Measurements from ENCODE around the gene RBPJ. TPM values are rescaled to one million over a fixed set of nuclear protein-coding genes. Genes with fewer than 3 reads are reported as not detected.

RBPJ gene
- total RNA-seq, 1 donor from 2014 or later: 97.3 TPM

DNA sequence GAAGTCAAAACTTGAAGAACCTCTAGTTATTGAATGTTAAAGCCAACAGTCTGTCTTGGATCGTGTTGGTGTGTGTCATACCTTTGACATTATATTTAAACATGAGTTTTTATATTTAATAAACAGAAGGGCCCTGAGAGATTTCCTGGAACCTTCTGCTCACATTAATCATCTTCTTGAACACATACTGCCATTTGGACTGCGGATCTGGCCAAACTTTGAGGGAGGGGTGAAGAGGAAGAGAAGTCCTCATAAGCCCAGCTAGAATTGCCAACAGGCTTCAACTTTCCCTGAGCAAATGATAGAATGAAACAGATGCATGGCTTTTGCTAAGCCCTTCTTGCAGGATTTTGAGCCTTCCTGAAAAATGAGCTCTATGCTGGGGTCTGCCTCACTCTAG lies 142.1 kb downstream of the RBPJ start:
- no peak for DNase-seq

DNA sequence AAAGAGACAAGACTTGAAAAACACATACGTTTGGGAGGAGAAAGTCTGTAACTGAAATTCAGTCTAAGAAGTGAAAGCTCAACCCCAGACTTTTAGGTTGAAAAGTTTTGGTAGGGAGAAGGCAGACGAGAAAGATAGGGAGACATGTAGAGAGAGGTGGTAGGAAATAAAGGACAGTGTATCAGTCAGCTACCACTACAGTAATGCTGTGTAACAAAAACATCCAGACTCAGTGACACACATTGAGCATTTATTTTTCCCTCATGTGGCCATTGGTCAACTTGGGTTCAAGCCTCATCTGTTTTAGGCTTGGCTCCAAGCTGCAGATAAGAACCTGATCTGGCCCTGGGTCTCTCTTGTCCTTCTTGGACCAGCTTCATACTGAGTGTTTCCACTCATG lies 142.6 kb downstream of the RBPJ start:
- no peak for DNase-seq

DNA sequence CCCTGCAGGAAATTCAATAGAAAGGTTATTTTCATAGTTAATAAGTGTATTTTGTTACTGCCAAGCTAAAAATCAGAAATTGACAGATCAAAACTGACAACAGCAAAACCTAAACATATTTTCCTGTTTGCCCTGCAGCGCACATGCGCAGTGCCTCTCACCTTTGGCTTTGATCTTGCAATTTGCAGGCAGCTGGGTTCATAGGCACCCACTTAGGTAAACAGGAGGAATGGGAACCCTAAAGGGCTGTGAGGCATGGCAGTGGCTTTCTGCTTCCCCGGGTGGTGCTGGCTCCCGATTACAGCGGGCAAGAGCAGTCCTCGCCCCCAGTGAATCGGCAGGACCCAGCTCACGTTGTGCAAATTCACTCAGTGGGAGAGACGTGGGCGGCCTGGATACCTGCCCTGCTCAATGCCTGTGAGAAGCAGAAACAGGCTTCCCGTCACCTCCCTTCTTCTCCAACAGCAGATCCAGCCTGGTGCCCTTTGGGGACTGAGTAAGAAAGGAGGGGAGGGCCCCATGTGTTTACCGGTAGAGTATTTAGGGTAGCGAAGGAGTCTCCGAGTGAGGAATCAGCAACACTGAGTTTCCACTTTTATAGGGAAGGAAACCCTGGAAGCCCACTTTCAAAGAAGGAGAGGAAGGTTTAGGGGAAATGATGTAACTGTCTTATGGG lies 143.7 kb downstream of the RBPJ start:
- DNase-seq: no peak

DNA sequence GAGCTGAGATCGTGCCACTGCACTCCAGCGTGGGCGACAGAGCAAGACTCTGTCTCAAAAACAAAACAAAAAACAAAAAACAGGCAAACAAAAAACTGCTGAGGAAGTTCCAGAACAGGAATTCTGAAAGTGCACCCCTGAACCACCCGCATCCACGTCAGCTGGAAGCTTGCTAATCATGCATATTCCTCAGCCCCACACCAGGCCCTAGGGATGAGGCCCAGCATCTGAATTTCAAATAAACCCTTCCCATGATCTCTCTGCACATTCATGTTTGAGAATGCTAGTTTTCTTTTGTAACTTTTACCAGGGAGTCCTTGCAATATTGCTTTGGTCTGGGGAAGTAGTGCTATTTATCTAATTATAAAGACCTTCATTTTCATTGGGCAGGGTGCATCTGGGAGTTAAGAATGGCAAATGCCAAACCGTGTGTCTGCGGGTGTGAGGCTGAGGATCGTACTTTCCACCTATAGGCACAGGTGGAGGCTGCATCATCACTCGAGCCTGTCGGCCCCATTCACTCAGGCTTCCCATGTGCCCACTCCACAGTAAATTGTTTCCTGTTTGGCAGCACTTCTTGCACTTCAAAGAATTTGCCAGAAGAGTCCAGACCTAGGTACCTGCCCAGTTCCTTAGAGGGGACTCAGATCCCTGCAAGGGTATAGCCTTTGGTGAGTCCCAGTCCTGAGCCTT lies 145.9 kb downstream of the RBPJ start:
- no peak for DNase-seq

DNA sequence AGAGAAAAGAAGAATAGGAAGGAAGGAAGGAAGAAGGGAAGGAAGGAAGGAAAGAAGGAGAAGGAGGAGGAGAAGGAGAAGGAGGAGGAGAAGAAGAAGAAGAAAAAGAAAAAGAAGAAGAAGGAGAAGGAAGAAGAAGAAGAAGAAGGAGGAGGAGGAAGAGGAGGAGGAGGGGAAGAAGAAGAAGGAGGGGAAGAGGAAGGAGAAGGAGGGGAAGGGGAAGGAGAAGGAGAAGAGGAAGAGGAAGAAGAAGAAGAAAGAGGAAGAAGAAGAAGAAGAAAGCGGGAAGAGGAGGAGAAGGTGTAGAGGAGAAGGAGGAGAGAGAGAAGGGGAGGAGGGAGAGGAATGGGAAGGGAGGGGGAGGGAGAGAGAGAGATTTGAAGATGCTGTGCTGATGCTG lies 146.9 kb downstream of the RBPJ start:
- DNase-seq: no peak

DNA sequence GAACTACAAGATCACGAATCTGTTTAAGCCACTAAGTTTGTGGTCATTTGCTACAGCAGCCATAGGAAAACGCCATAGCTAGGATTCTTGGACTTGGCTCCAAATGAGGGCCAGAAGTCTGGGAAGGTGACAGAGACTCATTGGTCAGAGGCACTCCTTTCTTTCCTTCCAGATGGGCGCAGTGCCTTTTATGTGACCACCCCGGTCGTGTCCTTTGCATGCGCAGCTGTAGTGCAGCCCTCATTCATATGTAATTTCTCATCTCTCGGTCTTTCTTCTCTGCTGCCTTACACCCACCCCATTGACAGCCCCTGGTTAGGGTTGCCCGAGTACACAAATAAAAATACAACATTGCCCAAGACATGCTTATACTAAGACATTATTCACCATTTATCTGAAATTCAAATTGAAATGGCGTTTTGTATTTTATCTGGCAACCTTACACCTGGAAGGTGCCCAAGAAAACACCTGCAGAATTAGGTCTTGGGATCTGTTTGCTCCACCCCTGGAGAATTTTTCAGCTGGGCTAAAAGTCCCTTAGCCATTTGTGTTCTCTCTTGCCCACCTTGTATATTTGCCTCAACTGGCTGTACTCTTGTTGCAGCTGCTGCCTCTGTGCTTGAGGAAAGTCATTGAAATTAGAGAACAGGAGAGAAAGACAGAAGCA lies 147.6 kb downstream of the RBPJ start:
- DNase-seq: no peak

DNA sequence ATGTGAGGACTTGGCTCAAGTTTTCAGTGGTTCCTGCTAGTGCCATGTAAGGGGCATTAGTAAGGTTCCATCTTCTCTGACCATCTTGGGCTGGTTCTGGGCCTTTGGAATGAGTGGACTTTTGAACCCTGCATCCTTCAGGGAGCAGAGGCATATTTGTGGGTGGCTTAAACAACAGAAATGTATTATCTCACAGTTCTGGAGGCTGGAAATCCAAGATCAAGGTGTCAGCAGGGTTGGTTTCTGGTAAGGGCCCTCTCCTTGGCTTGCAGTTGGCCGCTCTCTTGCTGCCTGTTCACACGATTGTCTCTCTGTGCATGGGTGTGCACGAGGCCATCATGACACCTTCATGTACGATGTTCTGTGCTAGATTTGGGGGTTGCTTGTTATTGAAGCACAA lies 148.2 kb downstream of the RBPJ start:
- no peak for DNase-seq

DNA sequence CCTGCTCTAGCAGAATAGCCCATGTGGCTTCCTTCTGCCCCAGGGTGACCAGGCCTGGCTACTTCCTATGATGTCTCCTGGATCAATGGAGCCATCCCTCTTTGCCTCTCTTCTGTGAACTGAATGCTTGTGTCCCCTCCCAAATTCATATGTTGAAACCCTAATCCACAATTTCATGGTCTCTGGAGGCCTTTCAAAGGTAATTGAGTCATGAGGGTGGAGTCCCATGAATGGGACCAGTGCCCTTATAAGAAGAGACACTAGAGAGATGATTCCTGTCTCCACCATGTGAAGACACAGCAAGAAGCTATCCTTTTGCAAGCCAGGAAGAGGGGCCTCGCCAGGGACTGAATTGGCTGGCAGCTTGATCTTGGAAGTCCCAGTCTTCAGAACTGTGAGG lies 151.1 kb downstream of the RBPJ start:
- no peak for DNase-seq

DNA sequence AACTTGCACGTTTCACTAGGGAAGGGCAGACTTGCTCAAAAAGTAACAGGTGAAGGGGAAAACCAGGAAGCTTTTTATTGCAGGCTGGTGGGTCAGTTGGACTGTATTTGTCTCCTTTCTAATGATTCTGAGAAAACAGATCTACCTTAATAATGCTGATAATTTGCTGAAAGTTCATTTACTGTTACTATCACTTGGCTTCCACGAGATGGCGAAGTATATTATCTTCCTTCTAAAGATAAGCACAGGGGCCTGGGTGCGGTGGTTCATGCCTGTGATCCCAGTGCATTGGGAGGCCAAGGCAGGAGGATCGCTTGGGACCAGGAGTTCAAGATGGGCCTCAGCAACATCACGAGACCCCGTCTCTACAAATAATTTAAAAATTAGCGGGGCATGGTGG lies 153.1 kb downstream of the RBPJ start:
- DNase-seq: no peak

DNA sequence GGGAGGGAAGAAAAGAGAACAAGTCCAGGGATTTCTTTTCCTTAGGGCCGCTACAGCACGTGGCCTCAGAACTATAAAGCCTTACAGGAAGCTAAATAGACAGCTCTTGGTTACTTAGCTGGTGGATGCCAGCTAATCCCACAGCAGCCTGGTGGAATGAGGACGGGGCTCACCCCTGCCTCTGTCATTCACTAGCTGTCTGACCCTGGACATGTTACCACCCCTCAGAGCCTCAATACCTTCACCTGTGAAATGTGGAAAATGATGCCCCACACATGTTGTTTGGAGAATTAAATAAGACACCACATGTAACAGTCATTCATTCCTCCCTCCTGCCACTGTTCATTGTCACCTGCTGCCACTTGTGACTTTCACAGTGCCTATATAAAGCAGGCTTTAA lies 153.7 kb downstream of the RBPJ start:
- no peak for DNase-seq

DNA sequence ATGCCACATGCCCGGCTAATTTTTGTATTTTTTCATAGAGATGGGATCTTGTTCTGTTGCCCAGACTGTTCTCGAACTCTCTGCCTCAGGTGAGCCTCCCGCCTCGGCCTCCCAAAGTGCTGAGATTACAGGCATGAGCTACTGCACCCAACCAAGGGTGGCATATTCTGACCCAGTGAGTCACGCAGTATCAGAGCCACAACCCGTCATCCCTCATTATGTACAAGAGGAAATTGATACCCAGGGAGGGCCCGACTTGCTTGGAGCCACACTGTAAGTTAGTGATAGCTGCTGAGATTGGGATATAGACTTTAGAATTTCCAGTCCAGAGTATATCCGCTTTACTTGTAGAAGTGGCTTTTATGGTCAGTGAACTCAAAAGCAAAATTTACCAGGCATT lies 154.9 kb downstream of the RBPJ start:
- no peak for DNase-seq

DNA sequence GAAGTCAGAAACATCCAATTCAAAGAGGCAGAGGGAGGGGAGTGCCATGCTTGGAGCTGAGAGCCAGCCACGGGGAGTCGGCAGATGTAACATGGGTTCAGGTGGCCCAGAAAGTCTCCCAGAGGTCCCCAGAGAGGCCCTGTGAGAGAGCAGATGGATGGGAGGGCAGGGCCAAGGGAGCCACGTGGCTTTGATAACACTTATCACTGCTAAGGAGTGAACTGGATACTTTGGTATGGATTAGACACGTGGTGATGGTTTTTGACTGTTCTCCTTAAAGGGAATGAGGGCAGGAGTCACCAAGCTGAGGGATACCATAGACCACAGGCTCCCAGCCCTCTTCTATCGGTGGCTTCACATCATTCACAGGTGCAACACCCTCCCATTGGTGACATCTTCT lies 155.7 kb downstream of the RBPJ start:
- DNase-seq: no peak

DNA sequence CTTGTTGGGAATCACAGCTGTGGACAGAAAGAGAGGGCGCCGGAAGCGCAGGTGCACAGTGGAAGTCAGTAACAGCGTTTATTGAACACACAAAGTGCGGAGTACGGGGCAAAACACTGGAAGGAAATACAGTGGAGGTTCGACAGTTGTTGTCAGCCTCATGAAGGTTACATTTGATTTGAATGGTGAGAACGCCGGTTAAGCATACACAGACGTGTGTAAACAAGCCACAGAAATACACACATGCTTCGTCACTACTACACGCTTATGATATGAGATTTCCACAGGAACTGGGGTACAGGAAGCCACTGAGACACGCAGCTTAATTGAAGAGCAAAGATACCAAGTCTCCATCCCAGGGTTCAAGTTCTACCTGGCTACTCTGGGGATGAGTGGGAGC lies 157.5 kb downstream of the RBPJ start:
- DNase-seq: no peak

DNA sequence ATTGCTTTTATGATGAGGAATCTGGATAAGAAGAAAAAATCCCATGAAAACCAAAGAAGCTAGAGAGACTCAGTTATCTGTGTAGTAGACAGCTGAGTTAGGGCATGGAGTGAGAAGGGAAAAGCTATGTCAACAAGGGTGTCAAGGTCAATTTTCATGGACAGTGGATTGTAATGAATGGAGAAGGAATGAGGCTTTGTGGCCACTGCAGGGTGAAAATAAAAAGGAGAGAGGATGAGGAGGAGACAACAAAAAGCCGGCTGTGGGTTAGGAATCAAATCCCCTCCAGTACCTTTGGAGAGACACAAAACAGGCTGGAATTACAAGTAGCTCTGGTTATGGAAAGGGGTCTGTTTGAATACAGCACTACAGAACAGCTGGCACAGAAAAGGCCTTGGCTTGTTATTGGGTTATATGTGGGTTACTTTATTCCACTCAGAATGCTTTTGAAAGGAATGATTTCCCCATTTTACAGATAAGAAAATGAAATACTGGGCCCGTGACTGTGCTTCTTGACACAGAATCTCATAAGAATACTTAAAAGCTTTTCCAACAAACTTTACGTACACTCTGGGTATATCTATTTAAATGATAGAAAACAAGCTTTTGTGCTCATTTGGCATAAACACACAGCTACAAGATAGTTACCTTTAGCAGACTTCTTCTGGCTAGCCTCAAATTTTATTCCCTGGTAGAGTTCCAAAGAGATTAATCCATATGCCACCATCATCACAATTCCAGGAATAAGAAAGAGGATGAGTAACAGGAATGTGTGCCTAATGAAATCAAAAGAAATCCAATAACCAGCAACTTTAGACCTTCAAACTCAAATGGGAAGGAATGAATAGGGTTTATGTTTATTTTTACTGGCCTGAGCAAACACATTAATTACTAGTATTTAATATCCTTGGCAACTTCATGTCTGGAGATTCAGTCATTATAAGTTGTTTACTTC lies 162.0 kb downstream of the RBPJ start:
- DNase-seq: no peak

DNA sequence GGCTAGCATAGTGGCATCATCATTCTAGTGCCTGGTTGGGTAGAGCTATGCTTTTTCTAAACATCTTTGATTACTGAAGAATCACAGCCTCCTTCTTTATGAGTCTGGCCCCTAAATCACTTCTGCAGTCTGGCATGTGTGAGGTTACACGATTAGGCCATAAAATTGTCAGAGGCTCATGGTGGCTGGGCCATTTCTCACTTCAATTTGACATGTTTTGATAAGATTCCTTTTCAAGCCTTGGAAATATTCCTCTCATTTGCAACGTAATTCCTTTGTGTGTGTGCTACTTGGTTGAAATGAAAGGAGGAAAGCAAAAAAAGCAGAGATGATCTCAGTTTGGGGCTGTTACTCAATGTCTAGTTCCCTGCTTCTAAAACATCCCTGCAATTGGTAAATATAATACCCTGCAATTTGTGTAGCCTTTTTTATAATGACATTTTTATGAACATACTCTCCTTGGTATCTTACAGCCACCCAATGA lies 163.3 kb downstream of the RBPJ start:
- DNase-seq: no peak

DNA sequence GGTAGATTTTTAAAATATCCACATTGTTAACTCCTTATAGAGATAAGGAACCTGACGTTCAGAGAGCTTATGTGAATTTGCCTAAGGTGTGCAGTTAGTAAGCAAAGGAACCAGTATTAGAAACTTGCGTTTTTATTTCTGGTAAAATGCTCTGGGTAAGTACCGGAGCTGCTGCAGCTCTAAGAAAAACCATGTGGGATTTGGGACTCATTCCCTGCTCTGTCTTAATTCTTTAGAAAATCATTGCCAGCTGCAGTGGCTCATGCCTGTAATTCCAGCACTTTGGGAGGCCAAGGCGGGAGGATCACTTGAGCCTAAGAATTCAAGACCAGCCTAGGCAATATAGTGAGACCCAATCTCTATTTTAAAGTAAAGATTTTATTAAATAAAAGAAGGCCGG lies 163.7 kb downstream of the RBPJ start:
- DNase-seq: no peak

Other genes with a start within 250 kb of the RBPJ start
- not detected for gene CCKAR, start 169.5 kb downstream of the RBPJ start, total RNA-seq

All from occipital lobe (tissue), 2 donors.